GM21619 (cell line): ENCODE data around the gene ZNF175.
A peak's percentile ranks its signal among the peaks of the same experiment; 100 is the strongest.

Source experiments
- ATAC-seq: cut with Tn5 transposase; IDR thresholded peaks from one replicate; pipeline ENCODE4 v1.9.1; 2021; ENCODE audit not compliant: unreplicated experiment

The ZNF175 gene

DNA sequence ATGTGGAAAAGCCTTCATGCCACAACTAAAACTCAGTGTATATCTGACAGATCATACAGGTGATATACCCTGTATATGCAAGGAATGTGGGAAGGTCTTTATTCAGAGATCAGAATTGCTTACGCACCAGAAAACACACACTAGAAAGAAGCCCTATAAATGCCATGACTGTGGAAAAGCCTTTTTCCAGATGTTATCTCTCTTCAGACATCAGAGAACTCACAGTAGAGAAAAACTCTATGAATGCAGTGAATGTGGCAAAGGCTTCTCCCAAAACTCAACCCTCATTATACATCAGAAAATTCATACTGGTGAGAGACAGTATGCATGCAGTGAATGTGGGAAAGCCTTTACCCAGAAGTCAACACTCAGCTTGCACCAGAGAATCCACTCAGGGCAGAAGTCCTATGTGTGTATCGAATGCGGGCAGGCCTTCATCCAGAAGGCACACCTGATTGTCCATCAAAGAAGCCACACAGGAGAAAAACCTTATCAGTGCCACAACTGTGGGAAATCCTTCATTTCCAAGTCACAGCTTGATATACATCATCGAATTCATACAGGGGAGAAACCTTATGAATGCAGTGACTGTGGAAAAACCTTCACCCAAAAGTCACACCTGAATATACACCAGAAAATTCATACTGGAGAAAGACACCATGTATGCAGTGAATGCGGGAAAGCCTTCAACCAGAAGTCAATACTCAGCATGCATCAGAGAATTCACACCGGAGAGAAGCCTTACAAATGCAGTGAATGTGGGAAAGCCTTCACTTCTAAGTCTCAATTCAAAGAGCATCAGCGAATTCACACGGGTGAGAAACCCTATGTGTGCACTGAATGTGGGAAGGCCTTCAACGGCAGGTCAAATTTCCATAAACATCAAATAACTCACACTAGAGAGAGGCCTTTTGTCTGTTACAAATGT, 16.4 kb downstream of the ZNF175 start:
- ATAC-seq, result no peak

GRCh38 chr19:51589511-51589910, 18.4 kb downstream of the ZNF175 start:
- ATAC-seq, result no peak

GRCh38 chr19:51590441-51590840, 19.4 kb downstream of the ZNF175 start:
- no peak for ATAC-seq

- no peak for ATAC-seq
Observed at GRCh38 chr19:51592521-51592920, 21.4 kb downstream of the ZNF175 start.

DNA sequence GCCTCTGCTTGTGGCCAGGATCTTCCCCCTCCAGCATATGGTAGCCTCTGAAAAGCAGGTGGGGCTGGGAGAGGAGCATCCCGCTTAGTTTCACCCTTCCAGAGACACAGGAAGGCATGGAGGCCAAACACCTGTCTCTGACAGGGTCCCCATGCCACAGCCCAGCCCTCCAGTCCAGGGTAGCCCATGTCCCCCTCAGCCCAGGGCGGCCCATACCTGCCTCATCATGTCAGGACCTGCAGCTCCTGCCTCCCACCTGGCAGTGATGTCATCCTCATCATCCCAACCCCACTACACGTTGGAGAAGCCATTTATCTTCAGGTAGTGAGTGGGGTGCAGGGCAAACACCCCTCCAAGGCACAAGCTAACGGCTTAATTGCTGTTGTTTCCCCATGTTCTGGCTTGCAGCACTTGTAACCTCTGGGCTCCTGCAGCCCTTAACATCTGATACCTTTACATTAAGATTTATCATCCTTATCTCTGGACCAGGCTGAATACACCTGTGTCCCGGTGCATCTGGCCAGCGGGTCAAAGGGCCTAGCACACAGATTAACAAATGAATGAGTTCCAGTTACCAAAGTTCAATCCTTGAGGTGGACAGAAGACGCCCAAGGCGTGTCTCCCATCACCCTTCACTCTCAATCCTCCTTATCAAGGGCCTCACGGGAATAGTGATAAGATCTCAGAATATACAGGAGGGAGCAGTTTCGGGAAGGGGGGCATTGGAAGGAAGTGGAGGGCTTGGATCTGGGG, 22.2 kb downstream of the ZNF175 start:
- no peak for ATAC-seq

GRCh38 chr19:51593969-51594773, 23.1 kb downstream of the ZNF175 start:
- ATAC-seq, result peak; percentile 93

DNA sequence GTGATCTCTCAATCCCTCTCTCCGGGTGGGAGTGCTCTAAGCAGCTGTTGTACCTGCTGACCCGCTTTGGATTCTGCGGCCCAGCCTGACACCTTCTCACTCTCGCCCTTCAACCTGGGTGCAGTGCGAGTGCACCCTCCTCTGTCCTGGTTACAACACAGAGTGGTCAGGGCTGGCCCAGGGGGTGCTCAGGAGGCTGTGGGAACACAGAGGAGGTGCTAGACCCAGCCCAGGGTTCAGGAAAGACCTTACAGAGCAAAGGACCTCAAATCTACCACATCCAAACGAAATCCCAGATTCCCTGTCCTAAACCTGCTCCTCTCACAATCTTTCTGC, 23.7 kb downstream of the ZNF175 start:
- no peak for ATAC-seq

GRCh38 chr19:51595190-51596175, 24.4 kb downstream of the ZNF175 start:
- ATAC-seq, result no peak

DNA sequence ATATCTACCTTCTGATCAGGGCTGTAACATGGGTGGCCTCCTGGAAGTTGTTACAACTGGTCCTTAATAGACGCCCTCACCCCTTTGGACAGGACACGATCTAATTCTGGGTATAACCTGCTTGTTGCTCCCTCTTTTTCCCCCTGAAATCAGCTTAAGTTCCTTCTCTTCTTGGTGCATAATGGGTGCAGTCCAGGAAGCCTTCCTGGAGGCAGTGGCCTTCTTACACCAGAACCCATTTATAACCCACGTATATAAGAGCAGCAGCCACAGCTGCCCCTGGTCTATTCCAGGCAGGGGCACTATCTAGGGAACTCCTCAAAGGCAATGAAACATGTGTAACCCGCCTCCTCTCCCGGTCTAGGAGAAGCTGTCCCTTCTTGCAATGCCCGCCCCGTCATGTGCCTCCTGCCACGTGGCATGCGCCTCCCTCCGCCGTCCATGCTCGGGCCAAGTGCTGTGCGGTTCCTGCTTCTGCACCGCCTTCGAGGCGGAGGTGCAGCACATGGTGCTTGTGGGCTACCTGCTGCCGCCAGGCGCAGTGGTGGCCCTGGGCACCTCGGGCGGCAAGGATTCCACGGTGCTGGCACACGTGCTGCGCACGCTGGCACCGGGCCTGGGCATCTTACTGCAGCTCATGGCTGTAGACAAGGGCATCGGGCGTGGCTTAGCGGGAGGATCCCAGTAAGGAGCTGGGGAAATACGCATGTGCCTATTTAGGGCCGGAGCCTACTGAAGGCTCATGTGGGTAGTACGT, 27.3 kb downstream of the ZNF175 start:
- no peak for ATAC-seq

GRCh38 chr19:51599084-51599483, 28.0 kb downstream of the ZNF175 start:
- ATAC-seq, result no peak

- no peak for ATAC-seq
Observed at GRCh38 chr19:51600940-51601580, 30.0 kb downstream of the ZNF175 start.

- no peak for ATAC-seq
Observed at GRCh38 chr19:51602189-51602854, 31.2 kb downstream of the ZNF175 start.

GRCh38 chr19:51607077-51607476, 36.0 kb downstream of the ZNF175 start:
- peak; percentile 90 for ATAC-seq

- no peak for ATAC-seq
Observed at GRCh38 chr19:51607920-51608562, 37.0 kb downstream of the ZNF175 start.

DNA sequence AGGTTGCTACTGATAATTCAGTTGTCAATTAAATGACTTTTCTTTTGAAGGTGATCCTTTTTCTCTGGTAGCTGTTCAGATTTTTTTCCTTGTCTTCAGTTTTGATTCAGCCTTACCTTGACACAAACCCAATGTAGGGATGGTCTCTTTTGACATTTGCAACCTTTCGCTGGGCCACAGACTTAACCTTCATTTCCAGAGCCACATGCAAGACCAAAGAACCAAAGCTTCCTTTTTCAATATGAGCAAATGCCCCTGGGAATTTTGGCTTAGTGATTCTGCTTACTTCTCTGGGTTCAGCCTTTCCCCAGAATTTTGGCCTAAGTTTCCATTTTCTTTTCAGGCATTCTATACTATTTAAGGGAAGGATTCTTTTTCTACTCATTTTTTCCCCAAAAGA, 39.5 kb downstream of the ZNF175 start:
- no peak for ATAC-seq

DNA sequence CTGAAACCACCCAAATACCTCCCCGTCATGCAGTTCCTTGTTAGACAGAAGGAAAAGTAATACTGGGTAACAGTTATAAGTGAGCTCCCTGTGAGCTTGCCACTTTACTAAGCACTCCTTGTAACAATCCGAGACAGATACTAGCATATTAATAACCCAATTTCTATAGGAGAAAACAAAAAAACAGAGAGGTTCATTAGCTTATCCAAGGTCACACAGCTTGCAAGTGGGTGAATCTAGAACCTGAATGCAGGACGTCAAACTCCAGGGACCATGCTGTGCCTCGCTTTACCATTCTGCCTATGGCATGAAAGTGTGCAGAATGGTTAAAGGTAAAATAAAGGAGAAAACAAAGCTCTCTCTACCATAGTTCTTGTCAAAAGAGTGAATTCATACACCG, 43.7 kb downstream of the ZNF175 start:
- ATAC-seq, result no peak

DNA sequence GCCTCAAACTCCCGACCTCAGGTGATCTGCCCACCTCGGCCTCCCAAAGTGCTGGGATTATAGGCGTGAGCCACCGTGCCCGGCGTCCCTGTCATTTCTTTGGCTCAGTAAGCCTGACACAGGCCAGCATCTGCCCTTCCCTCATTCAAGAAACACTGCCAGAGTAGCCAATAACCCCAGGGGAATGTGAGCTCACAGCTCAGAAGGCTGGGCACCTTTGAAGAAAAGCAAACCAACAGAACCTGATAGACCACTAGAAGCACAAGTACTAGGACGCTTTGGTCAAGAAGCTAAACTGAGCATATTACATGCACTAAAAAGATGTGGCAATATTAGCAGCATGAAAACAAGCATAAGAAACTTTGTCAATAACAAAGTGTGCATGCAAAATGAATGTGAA, 44.9 kb downstream of the ZNF175 start:
- ATAC-seq, result no peak

DNA sequence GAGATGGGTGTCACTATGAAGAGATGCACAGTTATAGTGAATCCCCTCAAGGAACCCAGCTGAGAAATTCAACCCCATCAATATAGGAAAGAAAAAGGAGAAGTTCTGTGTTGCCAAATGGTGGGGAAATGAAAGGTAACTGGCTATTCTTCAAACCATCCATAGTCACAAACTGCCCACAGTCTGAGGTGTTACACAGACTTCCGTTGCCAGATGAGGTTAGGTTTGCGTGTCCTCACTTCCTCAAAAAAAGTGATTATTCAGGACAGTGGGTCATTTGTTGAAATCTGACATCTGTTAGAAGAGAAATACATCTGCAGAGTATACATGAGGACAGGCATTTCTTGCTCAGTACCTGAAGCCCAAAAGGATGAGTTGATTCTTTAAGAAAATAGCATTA, 50.1 kb downstream of the ZNF175 start:
- ATAC-seq, result no peak
